ENCODE measurements around the gene COA1. TPM values are rescaled to one million over a fixed set of nuclear protein-coding genes. Genes with fewer than 3 reads are reported as not detected.
A peak's percentile ranks its signal among the peaks of the same experiment; 100 is the strongest.
"Not testable (repeated sequence)": the region's sequence is repeated elsewhere in the genome, so short reads cannot be mapped to it uniquely, and the experiment has no call there.

COA1 gene
- total RNA-seq, 2 experiments from 2014 or later = 78.9 to 79.6 TPM

- ChIA-PET POLR2A (interaction anchor here (3.0 kb wide), 1 partner anchor 13 kb away, joined by 19 read pairs; no protein-coding TSS in a partner anchor), CTCF (interaction anchor here (1.2 to 1.9 kb wide), 3 partner anchors 21 to 155 kb away, joined by 3 to 9 read pairs (median 8); partner anchors contain the start of genes BLVRA and STK17A)
- H3K27ac Mint-ChIP-seq = no peak overlapping the region
- H3K4me1 Mint-ChIP-seq (ENCODE audit: low read depth) = peaks cover 22% of the 10 kb centered on the region
- intact Hi-C loops (cut with micrococcal nuclease) = loop anchor here (10.0 kb wide), 1 partner anchor 423 kb away; no protein-coding TSS in a partner anchor
- H3K9me3 Mint-ChIP-seq = no peaks in the 10 kb centered on the region
- H3K36me3 Mint-ChIP-seq = no peaks in the 10 kb centered on the region
- DNase-seq = no peak
- no peaks in the 10 kb centered on the region for H3K27me3 Mint-ChIP-seq
- no peak overlapping the region for H3K4me3 Mint-ChIP-seq
Observed at GRCh38 chr7:43737467-43738127, 8.3 kb upstream of the COA1 start.

GRCh38 chr7:43735802-43736603 lies 6.7 kb upstream of the COA1 start:
- ChIA-PET POLR2A (interaction anchor here (0.6 to 3.0 kb wide), 6 partner anchors 15 to 153 kb away, joined by 3 to 19 read pairs (median 4); partner anchors contain the start of gene STK17A), CTCF (interaction anchor here (0.6 to 1.9 kb wide), 7 partner anchors 10 to 630 kb away, joined by 3 to 9 read pairs (median 4); partner anchors contain the start of genes BLVRA and STK17A)
- peak; percentile 76 for DNase-seq
- H3K27ac Mint-ChIP-seq = peak overlapping the region; percentile 49
- H3K4me3 Mint-ChIP-seq = no peak overlapping the region
- no peaks in the 10 kb centered on the region for H3K9me3 Mint-ChIP-seq
- H3K36me3 Mint-ChIP-seq = no peaks in the 10 kb centered on the region
- H3K27me3 Mint-ChIP-seq = no peaks in the 10 kb centered on the region
- peaks cover 22% of the 10 kb centered on the region for H3K4me1 Mint-ChIP-seq (ENCODE audit: low read depth)
- intact Hi-C loops (cut with micrococcal nuclease) = loop anchor here (1.0 to 10.0 kb wide), 3 partner anchors 15 to 421 kb away; no protein-coding TSS in a partner anchor

- peak; percentile 51 for DNase-seq
- Mint-ChIP-seq H3K27me3 (no peaks in the 10 kb centered on the region), H3K4me3 (no peak overlapping the region), H3K36me3 (no peaks in the 10 kb centered on the region), H3K9me3 (no peaks in the 10 kb centered on the region), H3K4me1 (ENCODE audit: low read depth) (peaks cover 22% of the 10 kb centered on the region), H3K27ac (peak overlapping the region; percentile 49)
- intact Hi-C loops (cut with micrococcal nuclease) = loop anchor here (1.0 to 10.0 kb wide), 2 partner anchors 21 to 421 kb away; no protein-coding TSS in a partner anchor
- POLR2A ChIA-PET = interaction anchor here (0.6 to 3.0 kb wide), 6 partner anchors 15 to 153 kb away, joined by 3 to 19 read pairs (median 4); partner anchors contain the start of gene STK17A
- CTCF ChIA-PET = interaction anchor here (0.6 to 1.9 kb wide), 4 partner anchors 103 to 629 kb away, joined by 3 to 8 read pairs (median 6); partner anchors contain the start of gene STK17A
Observed at GRCh38 chr7:43735403-43735801, 6.1 kb upstream of the COA1 start.

- H3K4me1 Mint-ChIP-seq (ENCODE audit: low read depth) = peaks cover 22% of the 10 kb centered on the region
- H3K27me3 Mint-ChIP-seq, H3K9me3 Mint-ChIP-seq, H3K36me3 Mint-ChIP-seq: not testable (repeated sequence)
- peak overlapping the region; percentile 51 for H3K27ac Mint-ChIP-seq
- DNase-seq = peak; percentile 27
- ChIA-PET POLR2A (interaction anchor here (1.0 to 3.0 kb wide), 3 partner anchors 16 to 152 kb away, joined by 3 to 19 read pairs (median 5); partner anchors contain the start of gene STK17A), CTCF (interaction anchor here (1.1 to 1.7 kb wide), 4 partner anchors 35 to 152 kb away, joined by 5 to 7 read pairs (median 6); partner anchors contain the start of gene STK17A)
- intact Hi-C loops (cut with micrococcal nuclease) = loop anchor here (1.0 to 10.0 kb wide), 2 partner anchors 22 to 420 kb away; no protein-coding TSS in a partner anchor
- H3K4me3 Mint-ChIP-seq = peak overlapping the region; percentile 20
Observed at GRCh38 chr7:43734575-43735332, 5.4 kb upstream of the COA1 start.

GRCh38 chr7:43731494-43731893 lies 2.2 kb upstream of the COA1 start:
- H3K9me3 Mint-ChIP-seq, DNase-seq, H3K27me3 Mint-ChIP-seq, H3K36me3 Mint-ChIP-seq, H3K4me3 Mint-ChIP-seq, H3K27ac Mint-ChIP-seq, POLR2A ChIA-PET: not testable (repeated sequence)
- peaks cover 41% of the 10 kb centered on the region for H3K4me1 Mint-ChIP-seq (ENCODE audit: low read depth)
- intact Hi-C loops (cut with micrococcal nuclease) = loop anchor here (10.0 kb wide), 1 partner anchor 417 kb away; no protein-coding TSS in a partner anchor
- CTCF ChIA-PET = interaction anchor here (0.8 to 5.8 kb wide), 3 partner anchors 31 to 149 kb away, joined by 3 to 56 read pairs (median 12); partner anchors contain the start of gene STK17A

- intact Hi-C loops (cut with micrococcal nuclease) = loop anchor here (1.0 to 10.0 kb wide), 5 partner anchors 32 to 795 kb away; partner anchors contain the start of genes MRPL32, PSMA2 and STK17A
- H3K36me3 Mint-ChIP-seq = peaks cover 5% of the 10 kb centered on the region
- peak overlapping the region; percentile 94 for H3K4me3 Mint-ChIP-seq
- H3K27me3 Mint-ChIP-seq = no peaks in the 10 kb centered on the region
- POLR2A ChIA-PET = interaction anchor here (0.6 to 1.5 kb wide), 6 partner anchors 21 to 147 kb away, joined by 3 to 5 read pairs (median 3); partner anchors contain the start of gene STK17A
- H3K9me3 Mint-ChIP-seq = no peaks in the 10 kb centered on the region
- DNase-seq = no peak
- H3K4me1 Mint-ChIP-seq (ENCODE audit: low read depth) = peaks cover 33% of the 10 kb centered on the region
- CTCF ChIA-PET = interaction anchor here (0.5 to 5.8 kb wide), 10 partner anchors 9 to 311 kb away, joined by 3 to 56 read pairs (median 7); partner anchors contain the start of genes BLVRA and STK17A
- peak overlapping the region; percentile 79 for H3K27ac Mint-ChIP-seq
Observed at GRCh38 chr7:43729924-43730248, 563 bp upstream of the COA1 start.

GRCh38 chr7:43727494-43727893 lies 1.8 kb downstream of the COA1 start:
- Mint-ChIP-seq H3K4me1 (ENCODE audit: low read depth) (peaks cover 31% of the 10 kb centered on the region), H3K27me3 (no peaks in the 10 kb centered on the region), H3K27ac (no peak overlapping the region), H3K4me3 (peak overlapping the region; percentile 94), H3K36me3 (peaks cover 5% of the 10 kb centered on the region), H3K9me3 (no peaks in the 10 kb centered on the region)
- ChIA-PET POLR2A (no interaction called here), CTCF (interaction anchor here (0.6 to 5.8 kb wide), 3 partner anchors 28 to 145 kb away, joined by 3 to 56 read pairs (median 3); partner anchors contain the start of gene STK17A)
- intact Hi-C loops (cut with micrococcal nuclease) = loop anchor here (5.0 to 10.0 kb wide), 2 partner anchors 35 to 793 kb away; partner anchors contain the start of genes MRPL32 and PSMA2
- DNase-seq = no peak

- Mint-ChIP-seq H3K9me3 (no peaks in the 10 kb centered on the region), H3K4me1 (ENCODE audit: low read depth) (peaks cover 31% of the 10 kb centered on the region), H3K27me3 (no peaks in the 10 kb centered on the region), H3K27ac (no peak overlapping the region), H3K4me3 (peak overlapping the region; percentile 94), H3K36me3 (peaks cover 5% of the 10 kb centered on the region)
- intact Hi-C loops (cut with micrococcal nuclease) = loop anchor here (5.0 to 10.0 kb wide), 2 partner anchors 35 to 792 kb away; partner anchors contain the start of genes MRPL32 and PSMA2
- ChIA-PET CTCF (interaction anchor here (1.6 to 5.8 kb wide), 2 partner anchors 27 to 144 kb away, joined by 3 to 56 read pairs; partner anchors contain the start of gene STK17A), POLR2A (no interaction called here)
- no peak for DNase-seq
Observed at GRCh38 chr7:43727003-43727402, 2.3 kb downstream of the COA1 start.

GRCh38 chr7:43726466-43726865 lies 2.9 kb downstream of the COA1 start:
- H3K9me3 Mint-ChIP-seq = no peaks in the 10 kb centered on the region
- peaks cover 5% of the 10 kb centered on the region for H3K36me3 Mint-ChIP-seq
- ChIA-PET POLR2A (no interaction called here), CTCF (interaction anchor here (1.6 to 5.8 kb wide), 2 partner anchors 144 kb away, joined by 12 to 56 read pairs; partner anchors contain the start of gene STK17A)
- H3K4me1 Mint-ChIP-seq (ENCODE audit: low read depth) = peaks cover 31% of the 10 kb centered on the region
- intact Hi-C loops (cut with micrococcal nuclease) = loop anchor here (5.0 to 10.0 kb wide), 2 partner anchors 36 to 792 kb away; partner anchors contain the start of genes MRPL32 and PSMA2
- no peak overlapping the region for H3K4me3 Mint-ChIP-seq
- no peak overlapping the region for H3K27ac Mint-ChIP-seq
- no peak for DNase-seq
- H3K27me3 Mint-ChIP-seq = no peaks in the 10 kb centered on the region

- Mint-ChIP-seq H3K27me3 (no peaks in the 10 kb centered on the region), H3K27ac (no peak overlapping the region), H3K4me3 (no peak overlapping the region), H3K4me1 (ENCODE audit: low read depth) (peaks cover 42% of the 10 kb centered on the region), H3K36me3 (peaks cover 8% of the 10 kb centered on the region), H3K9me3 (no peaks in the 10 kb centered on the region)
- CTCF ChIA-PET = interaction anchor here (0.7 to 1.6 kb wide), 2 partner anchors 112 to 142 kb away, joined by 3 to 12 read pairs; partner anchors contain the start of gene STK17A
- DNase-seq = no peak
- intact Hi-C loops (cut with micrococcal nuclease) = loop anchor here (5.0 to 10.0 kb wide), 2 partner anchors 37 to 790 kb away; partner anchors contain the start of genes MRPL32 and PSMA2
- POLR2A ChIA-PET = no interaction called here
Observed at GRCh38 chr7:43725251-43725650, 4.1 kb downstream of the COA1 start.
